ENCODE results near the gene GFOD1.

The GFOD1 gene

DNA sequence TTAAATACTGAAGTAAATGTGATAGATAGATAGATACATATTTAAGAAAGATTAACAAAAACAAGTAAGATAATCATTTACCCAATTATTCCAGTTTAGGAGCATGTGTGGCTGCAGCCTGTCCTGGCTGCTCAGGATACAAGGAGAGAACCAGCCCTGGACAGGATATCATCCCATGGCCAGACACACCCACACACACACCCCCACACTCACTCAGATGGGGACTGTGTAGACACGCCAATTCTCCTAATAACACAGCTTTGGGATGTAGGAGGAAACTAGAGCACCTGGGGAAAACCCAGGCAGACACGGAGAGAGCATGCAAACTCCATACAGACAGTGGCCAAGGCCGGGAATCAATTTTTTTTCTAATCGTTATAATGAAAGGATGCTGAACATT, 45.6 kb downstream of the GFOD1 start:
- TF ChIP-seq, protein P1, sequence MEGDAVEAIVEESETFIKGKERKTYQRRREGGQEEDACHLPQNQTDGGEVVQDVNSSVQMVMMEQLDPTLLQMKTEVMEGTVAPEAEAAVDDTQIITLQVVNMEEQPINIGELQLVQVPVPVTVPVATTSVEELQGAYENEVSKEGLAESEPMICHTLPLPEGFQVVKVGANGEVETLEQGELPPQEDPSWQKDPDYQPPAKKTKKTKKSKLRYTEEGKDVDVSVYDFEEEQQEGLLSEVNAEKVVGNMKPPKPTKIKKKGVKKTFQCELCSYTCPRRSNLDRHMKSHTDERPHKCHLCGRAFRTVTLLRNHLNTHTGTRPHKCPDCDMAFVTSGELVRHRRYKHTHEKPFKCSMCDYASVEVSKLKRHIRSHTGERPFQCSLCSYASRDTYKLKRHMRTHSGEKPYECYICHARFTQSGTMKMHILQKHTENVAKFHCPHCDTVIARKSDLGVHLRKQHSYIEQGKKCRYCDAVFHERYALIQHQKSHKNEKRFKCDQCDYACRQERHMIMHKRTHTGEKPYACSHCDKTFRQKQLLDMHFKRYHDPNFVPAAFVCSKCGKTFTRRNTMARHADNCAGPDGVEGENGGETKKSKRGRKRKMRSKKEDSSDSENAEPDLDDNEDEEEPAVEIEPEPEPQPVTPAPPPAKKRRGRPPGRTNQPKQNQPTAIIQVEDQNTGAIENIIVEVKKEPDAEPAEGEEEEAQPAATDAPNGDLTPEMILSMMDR (IDR thresholded peaks at IDR 0.05; ENCODE audit: borderline replicate concordance, insufficient read depth, low read depth, low read length), result no peak
- no peak overlapping the region for H3K4me3 ChIP-seq (ENCODE audit: low read depth, low read length)

DNA sequence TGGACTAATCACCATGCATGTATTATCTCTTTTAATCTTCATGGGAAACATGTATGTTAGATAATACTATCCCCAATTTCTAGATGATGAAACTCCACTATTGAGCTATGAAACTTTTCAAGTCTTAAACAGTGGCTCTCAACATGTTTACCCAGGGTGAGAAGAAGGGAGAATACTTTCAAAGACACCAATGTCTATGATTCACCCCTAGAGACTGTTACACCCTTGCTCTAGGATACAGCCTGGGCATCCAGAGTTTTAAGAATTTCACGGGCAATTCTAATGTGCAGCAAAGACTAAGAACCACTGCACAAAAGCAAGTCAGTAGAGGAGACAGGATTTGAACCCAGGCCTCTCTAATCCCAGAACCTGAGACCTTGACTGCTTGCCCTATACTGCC, 47.8 kb downstream of the GFOD1 start:
- TF ChIP-seq, protein P1 (IDR thresholded peaks at IDR 0.05; ENCODE audit: borderline replicate concordance, insufficient read depth, low read depth, low read length), result no peak
- no peak overlapping the region for H3K4me3 ChIP-seq (ENCODE audit: low read depth, low read length)

DNA sequence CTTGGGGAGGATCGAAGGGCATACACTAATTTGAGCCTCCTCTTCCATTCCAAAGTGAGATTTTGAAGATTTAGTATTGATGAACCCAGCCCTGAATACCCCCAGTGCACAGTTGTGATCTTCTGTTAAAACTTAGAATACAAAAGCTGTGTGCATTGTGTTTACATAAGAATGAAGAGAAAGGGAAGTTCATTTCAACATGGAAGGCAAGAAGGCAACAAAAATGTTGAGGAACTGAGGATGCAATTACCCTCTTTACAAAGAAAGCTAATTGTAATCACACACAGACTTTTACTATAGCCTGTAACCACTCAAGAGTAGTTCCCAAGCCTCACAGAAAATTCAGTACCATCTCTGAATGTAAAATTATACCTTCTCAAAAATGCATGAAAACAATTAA, 49.3 kb downstream of the GFOD1 start:
- H3K4me3 ChIP-seq (ENCODE audit: low read depth, low read length), result no peak overlapping the region
- TF ChIP-seq, protein P1 (IDR thresholded peaks at IDR 0.05; ENCODE audit: borderline replicate concordance, insufficient read depth, low read depth, low read length), result no peak

DNA sequence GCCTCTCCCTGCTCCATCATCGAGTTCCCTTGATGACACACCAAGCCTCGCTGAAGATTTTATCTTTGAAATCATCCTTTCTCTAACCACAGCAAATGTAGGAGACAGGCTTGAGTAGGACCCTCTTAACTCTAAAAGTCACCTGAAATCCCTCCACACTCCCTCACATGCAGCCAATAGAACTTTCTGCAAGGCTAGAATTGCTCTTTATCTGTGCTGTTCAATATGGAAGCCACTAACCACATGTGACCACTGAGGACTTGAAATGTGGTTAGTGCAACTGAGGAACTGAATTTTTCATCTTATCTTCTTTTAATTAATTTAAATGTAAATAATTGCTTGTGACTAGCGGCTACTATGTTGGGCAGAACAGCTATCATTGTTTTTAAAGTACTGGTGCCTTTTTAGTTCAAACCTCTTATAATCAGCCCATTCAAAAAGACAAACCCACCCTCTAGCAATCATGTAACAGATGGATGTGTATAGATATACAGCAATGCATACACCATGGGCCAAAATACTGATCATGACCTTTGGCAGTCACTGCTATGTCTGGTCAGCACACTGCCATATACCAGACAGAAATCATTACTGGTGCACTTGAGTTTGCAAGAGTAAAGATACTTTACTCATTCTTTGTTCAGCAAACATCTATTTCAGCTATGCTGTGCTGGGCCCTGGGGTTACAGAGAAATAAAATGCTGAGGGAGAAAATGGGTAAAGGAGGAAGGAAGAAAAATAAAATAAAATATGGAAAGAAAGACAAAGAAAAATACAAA, 50.0 kb downstream of the GFOD1 start:
- no peak overlapping the region for H3K4me3 ChIP-seq (ENCODE audit: low read depth, low read length)
- TF ChIP-seq, protein P1 (IDR thresholded peaks at IDR 0.05; ENCODE audit: borderline replicate concordance, insufficient read depth, low read depth, low read length), result no peak

DNA sequence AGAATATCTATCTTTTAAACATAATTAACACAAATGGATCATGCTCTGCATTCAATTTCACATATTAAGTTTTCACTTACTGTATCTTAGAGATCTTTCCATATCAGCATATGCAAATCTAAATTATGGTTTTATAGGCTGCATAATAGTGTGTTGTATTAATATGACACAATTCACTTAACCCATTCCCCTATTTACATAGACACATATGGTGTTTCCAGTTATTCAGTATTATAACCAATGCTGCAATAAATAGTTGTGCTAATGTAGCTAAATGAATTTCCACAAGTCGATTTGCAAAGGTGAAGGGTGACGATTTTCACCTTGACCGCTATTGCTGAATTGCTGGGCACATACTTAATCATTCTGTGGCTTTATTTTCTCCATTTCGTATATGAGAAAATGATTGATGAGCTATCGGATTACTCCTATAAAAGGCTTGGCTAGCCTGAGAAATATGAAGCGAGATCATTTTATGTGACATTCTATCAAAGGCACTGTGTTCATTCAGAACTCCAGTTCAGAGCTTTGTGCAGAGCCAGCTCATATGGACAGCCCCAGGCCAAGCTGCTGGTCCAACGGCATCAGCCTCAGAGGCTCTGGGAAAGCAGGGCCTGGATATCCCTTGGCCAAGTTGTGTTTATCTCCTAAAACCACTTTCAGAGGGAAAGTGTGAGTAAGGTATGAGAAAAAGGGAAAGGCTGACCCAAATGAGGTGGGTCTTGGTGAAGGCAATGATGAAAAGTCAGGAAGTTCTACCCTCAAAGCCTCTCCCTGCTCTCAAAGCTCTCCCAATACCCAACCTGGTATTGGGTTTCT, 50.8 kb downstream of the GFOD1 start:
- TF ChIP-seq, protein P1 (IDR thresholded peaks at IDR 0.05; ENCODE audit: borderline replicate concordance, insufficient read depth, low read depth, low read length), result no peak
- H3K4me3 ChIP-seq (ENCODE audit: low read depth, low read length), result no peak overlapping the region

DNA sequence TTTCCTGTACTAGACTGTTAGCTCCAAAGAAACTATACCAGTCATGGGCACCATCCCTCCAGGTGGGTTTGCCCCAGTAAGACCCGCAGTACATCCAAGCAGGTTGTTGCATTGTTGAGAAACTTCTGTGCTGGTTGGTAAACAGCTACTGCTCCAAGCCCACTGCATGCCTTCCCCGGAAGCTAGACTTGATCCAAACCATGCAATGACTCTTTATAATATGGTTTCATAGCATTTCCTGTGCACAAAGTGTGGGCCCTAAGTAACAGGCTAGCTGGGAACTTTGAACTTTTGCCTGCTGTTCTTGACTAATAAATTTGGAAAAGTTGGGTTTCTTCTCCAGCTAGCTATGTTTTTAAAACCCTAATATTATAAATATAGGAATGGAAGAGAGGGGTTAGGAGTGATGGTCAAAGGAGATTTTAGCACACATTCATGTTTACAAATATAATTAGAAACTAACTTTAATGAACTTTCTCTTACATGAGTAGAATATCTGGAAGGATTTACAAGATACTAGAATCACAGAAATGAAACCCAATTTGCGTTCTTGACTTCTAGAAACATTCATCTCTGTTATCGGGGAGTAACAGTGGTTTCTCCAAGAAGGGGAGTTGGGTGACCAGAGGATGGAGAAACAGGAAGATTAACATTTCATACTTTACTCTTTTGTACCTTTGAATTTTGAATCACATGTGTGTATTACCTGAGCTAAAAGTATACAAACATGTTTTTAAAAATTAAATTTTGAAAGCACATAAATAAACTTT, 51.7 kb downstream of the GFOD1 start:
- TF ChIP-seq, protein P1 (IDR thresholded peaks at IDR 0.05; ENCODE audit: borderline replicate concordance, insufficient read depth, low read depth, low read length), result no peak
- H3K4me3 ChIP-seq (ENCODE audit: low read depth, low read length), result no peak overlapping the region

Measured in GM12875 (cell line).